Breast epithelium (tissue), 3 donors: ENCODE results near the gene CLTCL1.

Experiments used
- CTCF ChIP-seq, 3 donors: fragments of 450-650 bp; IDR thresholded peaks; one replicate each; pipeline ENCODE4 v1.5.1; 2016 to 2017; ENCODE audit warnings: antibody characterized with exemption in 3 of 3, mild to moderate bottlenecking in 3 of 3, moderate library complexity in 3 of 3
- POLR2AphosphoS5 ChIP-seq, 3 donors: sonication (generic); formaldehyde crosslinking; IDR thresholded peaks; one replicate each; pipeline ENCODE4 v1.6.1; 2017; ENCODE audit warnings: antibody characterized with exemption in 3 of 3

DNA sequence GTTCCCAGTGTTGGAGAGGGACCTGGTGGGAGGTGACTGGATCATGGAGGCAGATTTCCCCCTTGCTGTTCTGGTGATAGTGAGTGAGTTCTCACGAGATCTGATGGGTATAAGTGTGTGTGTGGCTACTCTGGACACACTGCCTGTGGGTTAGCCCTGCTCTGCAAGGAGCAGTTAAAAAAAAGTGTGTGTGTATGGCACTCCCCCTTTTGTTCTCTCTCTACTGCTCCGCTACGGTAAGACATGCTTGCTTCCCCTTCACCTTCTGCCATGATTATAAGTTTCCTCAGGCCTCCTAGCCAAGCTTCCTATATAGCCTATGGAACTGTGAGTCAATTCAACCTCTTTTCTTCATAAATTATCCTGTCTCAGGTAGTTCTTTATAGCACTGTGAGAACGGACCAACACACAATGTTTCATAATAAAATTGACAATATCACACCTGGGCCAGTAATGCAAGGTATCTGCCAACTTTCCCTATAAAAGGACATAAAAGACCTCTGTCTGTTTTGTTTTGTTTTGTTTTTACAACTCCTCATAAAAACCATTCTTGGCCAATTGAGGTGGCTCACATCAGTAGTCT, 20.2 kb downstream of the CLTCL1 start:
- TF ChIP-seq CTCF (IDR thresholded peaks at IDR 0.05) (no peak), POLR2AphosphoS5 (IDR thresholded peaks at IDR 0.05) (no peak)
